ENCODE measurements around the gene KCNC1.

Gene KCNC1

DNA sequence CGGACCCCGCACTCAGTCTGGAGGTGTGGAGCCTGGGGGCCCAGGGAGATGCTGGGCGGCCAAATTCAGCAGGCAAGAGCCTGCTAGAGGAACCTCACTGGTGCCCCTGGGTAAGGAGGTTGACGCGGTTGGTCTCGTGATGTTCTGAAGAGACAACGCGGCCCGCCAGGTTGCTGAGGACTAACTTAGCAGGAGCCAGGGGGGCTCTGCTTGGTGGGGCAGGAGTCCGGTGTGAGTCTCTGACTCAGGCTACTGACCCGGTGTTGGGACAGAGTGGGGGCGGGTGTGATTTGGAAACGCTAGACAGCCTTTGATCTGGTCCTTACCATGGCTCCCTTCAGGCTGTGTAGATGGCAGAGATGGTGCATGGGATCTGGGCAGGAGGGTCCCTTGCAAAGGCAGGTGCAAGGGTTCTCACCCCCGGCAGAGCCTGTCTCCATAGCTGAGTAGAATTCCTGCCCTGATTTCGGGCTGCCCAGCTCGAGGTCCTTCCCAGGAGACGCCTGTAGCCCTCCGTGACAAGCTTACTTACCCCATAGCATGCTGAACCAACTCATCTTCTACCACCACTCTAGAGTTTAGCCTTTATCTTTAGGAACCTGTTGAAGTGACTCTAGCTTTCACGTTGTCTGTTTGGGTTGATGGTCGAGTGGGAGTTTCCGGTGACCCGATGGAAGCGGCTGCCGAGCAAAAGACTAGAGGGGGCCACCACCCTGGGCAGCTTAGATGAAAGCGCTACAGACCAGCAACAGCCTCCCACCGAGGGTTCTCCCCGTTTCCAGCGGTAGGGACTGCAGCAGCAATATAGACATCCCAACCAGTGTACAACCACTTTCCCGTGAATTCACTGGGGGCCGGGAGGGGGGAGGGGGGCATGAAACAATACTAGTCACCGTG is 38.4 kb downstream of the KCNC1 start:
- TF ChIP-seq, protein P1, sequence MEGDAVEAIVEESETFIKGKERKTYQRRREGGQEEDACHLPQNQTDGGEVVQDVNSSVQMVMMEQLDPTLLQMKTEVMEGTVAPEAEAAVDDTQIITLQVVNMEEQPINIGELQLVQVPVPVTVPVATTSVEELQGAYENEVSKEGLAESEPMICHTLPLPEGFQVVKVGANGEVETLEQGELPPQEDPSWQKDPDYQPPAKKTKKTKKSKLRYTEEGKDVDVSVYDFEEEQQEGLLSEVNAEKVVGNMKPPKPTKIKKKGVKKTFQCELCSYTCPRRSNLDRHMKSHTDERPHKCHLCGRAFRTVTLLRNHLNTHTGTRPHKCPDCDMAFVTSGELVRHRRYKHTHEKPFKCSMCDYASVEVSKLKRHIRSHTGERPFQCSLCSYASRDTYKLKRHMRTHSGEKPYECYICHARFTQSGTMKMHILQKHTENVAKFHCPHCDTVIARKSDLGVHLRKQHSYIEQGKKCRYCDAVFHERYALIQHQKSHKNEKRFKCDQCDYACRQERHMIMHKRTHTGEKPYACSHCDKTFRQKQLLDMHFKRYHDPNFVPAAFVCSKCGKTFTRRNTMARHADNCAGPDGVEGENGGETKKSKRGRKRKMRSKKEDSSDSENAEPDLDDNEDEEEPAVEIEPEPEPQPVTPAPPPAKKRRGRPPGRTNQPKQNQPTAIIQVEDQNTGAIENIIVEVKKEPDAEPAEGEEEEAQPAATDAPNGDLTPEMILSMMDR (IDR thresholded peaks at IDR 0.05; ENCODE audit: control extremely low read depth, extremely low read depth, low read depth, missing control alignments), result no peak
- CTCF ChIA-PET, result interaction anchor here (0.9 to 1.2 kb wide), 2 partner anchors 112 to 218 kb away, joined by 3 read pairs; no protein-coding TSS in a partner anchor
- no peak for DNase-seq (ENCODE audit: extremely low spot score)
- POLR2A ChIA-PET, result no interaction called here

DNA sequence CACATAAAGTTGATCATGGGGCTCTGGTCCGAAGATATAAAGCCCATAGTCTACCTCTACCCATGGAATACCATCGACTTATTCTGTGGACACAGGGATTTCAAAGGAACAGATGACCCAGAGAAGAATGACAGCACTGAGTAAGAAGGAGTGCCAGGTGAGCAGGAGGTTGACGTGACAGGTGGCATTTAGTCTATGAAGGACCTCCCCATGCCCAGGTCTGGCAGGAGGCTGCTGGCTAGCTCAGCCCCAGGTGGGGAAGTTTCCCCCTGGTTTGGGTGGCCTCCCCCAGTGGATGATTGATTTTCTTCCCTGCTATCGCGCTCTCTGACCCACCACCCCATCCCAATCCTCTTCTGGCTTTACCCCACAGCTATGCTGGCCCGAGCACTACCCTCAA is 39.1 kb downstream of the KCNC1 start:
- no peak for DNase-seq (ENCODE audit: extremely low spot score)
- POLR2A ChIA-PET, result no interaction called here
- CTCF ChIA-PET, result interaction anchor here (0.9 kb wide), 2 partner anchors 32 to 218 kb away, joined by 3 read pairs; no protein-coding TSS in a partner anchor
- TF ChIP-seq, protein P1 (IDR thresholded peaks at IDR 0.05; ENCODE audit: control extremely low read depth, extremely low read depth, low read depth, missing control alignments), result no peak

DNA sequence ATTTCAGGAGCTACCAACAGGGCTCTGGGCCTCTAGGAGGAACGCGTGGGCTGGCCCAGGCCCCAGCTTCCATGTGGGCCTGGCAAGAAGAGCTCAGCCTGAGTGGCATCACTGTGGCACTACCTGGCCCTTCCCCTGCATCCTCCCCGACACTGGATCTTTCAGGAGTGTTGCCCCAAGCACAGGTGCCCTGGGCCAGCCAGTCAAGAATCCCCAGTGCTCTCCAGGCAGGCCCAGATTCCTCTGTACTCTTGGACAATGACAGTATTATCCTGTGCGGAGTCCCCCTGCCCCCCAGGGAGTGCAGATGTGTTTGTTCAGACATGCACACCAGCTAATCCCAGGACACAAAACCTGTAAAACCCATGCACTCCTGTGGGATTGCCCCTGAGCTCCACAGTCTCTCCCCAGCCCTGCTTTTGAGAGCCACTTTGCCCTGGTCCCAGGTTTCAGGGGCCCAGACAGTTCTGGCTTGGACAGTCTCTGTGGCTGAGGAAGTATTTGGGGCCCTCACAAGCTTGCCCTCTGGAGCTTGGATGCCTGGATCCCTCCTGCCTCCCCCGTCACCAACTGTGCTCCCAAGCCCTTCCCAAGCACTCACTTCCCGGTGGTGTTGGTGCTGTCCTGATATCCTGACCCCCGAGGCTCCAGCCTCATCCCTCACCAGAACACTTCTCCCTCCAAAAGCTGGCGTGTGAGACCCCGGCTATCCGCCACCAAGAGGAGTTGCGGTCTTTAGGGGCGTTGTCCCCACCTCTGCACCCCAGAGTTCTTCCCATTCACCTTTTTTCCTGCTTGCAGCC is 39.9 kb downstream of the KCNC1 start:
- ChIA-PET CTCF (interaction anchor here (0.8 to 1.2 kb wide), 3 partner anchors 16 to 205 kb away, joined by 3 read pairs; no protein-coding TSS in a partner anchor), POLR2A (no interaction called here)
- DNase-seq (ENCODE audit: extremely low spot score), result no peak
- TF ChIP-seq, protein P1 (IDR thresholded peaks at IDR 0.05; ENCODE audit: control extremely low read depth, extremely low read depth, low read depth, missing control alignments), result no peak

DNA sequence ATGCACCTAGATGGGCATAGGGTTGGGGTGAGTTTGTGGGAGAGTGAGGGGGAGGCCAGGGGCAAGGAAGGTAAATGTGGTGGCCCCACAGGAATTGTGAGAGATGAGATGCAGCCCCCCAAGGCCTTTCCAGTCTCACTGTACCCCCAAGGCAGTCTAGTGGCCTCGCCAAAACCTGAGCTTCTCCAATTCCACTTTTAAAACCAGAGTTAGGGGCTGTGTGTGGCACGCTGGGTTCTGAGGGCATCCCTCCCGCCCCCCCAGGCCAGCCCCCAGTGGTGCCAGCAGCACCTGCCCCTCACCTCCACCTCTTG is 40.4 kb downstream of the KCNC1 start:
- TF ChIP-seq, protein P1 (IDR thresholded peaks at IDR 0.05; ENCODE audit: control extremely low read depth, extremely low read depth, low read depth, missing control alignments), result no peak
- CTCF ChIA-PET, result interaction anchor here (0.8 to 1.2 kb wide), 2 partner anchors 16 to 204 kb away, joined by 3 read pairs; no protein-coding TSS in a partner anchor
- POLR2A ChIA-PET, result no interaction called here
- no peak for DNase-seq (ENCODE audit: extremely low spot score)

DNA sequence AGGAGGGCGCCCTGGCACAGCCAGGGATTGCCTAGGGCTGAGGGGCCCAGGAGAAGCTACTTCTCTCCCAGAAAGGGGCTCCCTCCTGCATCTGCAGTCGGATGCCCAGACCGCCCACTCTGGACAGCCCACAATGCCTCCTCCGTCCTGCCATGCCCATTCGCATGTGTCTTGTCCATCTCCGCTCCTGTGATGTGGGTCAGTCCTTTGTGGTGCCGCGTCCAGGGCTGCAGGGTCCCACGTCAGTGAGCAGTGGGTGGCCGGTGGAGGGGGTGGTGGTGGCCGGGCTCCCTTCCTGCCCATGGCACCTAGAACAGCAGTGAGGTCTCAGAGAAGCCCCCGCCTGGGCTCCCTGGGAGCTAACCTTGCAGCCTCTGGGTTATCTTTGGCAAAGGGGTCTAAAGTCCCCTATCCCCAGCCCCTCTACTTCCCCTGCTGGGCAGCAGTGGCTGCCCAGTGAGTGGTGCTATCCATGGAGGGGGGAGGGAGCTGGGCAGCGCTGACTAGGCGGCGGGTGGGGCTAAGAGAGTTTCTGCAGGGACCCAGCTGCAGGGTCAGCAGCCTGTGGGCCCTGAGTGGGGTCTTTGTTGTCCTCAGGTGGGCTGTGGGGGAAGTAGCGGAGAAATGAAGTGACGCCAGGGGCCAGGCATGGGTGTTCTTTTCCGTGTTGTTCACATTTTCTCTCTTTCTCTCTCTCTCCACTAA is 41.1 kb downstream of the KCNC1 start:
- CTCF ChIA-PET, result interaction anchor here (0.8 kb wide), 1 partner anchor 17 kb away, joined by 3 read pairs; no protein-coding TSS in a partner anchor
- DNase-seq (ENCODE audit: extremely low spot score), result no peak
- POLR2A ChIA-PET, result no interaction called here
- TF ChIP-seq, protein P1 (IDR thresholded peaks at IDR 0.05; ENCODE audit: control extremely low read depth, extremely low read depth, low read depth, missing control alignments), result no peak
